HepG2 (cell line): ENCODE data around the gene GALNT18. TPM values are rescaled to one million over a fixed set of nuclear protein-coding genes. Genes with fewer than 3 reads are reported as not detected.

ENCODE experiments used
- ATAC-seq: fragments of 200-7000 bp; cut with Tn5 transposase; 3 replicates; pipeline ENCODE4 v1.9.1; 2020; ENCODE audit warnings: mild to moderate bottlenecking, moderate library complexity
- BruUV-seq: library from RNA; stranded (reverse); fragments of 400-500 nt; replicated peaks from 2 replicates; lab custom pipeline; 2021; lab: Mats Ljungman, UMichigan
- CTCF ChIA-PET: fragments of 300-600 bp; formaldehyde crosslinking; extraction: SDS; loops from one replicate; lab custom pipeline; 2021; ENCODE audit warnings: low total read pairs, inconsistent platforms, low intra/inter-chr PET ratio; lab: Yijun Ruan, JAX
- POLR2A ChIA-PET: fragments of 350-600 bp; sonication (Branson Sonifier 250); formaldehyde crosslinking; loops from one replicate; lab custom pipeline; 2020; ENCODE audit warnings: antibody characterized with exemption, inconsistent platforms; lab: Yijun Ruan, JAX
- DNase-seq: peaks from one replicate; pipeline ENCODE4 v3.0.0-alpha.2; 2015; ENCODE audit warnings: low spot score
- FAIRE-seq: peaks from 3 replicates; lab custom pipeline; 2011; peaks lifted over from hg19 to GRCh38; lab: Jason Lieb, UNC
- H2AFZ ChIP-seq: one replicate; pipeline ENCODE4 v1.6.1; 2011; ENCODE audit warnings: low read length, inconsistent platforms
- H3K27ac ChIP-seq: fragments of 300-600 bp; 3 replicates; pipeline ENCODE4 v1.8.0; 2011; ENCODE audit warnings: mixed run types, mild to moderate bottlenecking, mixed read lengths, low read length, inconsistent platforms; ENCODE audit not compliant: insufficient read depth; ENCODE audit errors: extremely low read length
- H3K27me3 ChIP-seq, 2 experiments: fragments of 200-600 bp in 1 of 2; 2 replicates in 1 of 2; 3 replicates in 1 of 2; pipeline versions ENCODE4 v1.6.0 to v1.8.0; 2011; ENCODE audit warnings: low read length in 2 of 2, mild to moderate bottlenecking in 2 of 2, moderate library complexity in 2 of 2, inconsistent platforms in 1 of 2; ENCODE audit not compliant: insufficient read depth in 2 of 2, control insufficient read depth in 1 of 2
- H3K36me3 ChIP-seq, 2 experiments: fragments of 200-600 bp in 1 of 2; replicated peaks in 1 of 2; 2 replicates in 1 of 2; 3 replicates in 1 of 2; pipeline versions ENCODE4 v1.5.1 to v1.8.0; 2011; ENCODE audit warnings: low read length in 2 of 2, inconsistent platforms in 1 of 2; ENCODE audit not compliant: insufficient read depth in 2 of 2, control insufficient read depth in 1 of 2
- H3K4me1 ChIP-seq: 2 replicates; pipeline ENCODE4 v1.5.1; 2012; ENCODE audit warnings: low read length, inconsistent platforms; ENCODE audit not compliant: insufficient read depth
- H3K4me2 ChIP-seq: 2 replicates; pipeline ENCODE4 v1.6.0; 2011; ENCODE audit warnings: low read depth, low read length, inconsistent platforms
- H3K4me3 ChIP-seq, 3 experiments: fragments of 200-600 bp in 1 of 3; sonication (generic), shearing (Covaris generic) in 1 of 3; replicated peaks in 1 of 3; 2 replicates each; pipeline ENCODE4 v1.5.1; 2011 to 2016; ENCODE audit warnings: low read length in 3 of 3, inconsistent platforms in 2 of 3, low read depth in 2 of 3, mild to moderate bottlenecking in 2 of 3, control low read depth in 1 of 3, mixed read lengths in 1 of 3; ENCODE audit not compliant: insufficient read depth in 1 of 3
- H3K79me2 ChIP-seq: one replicate; pipeline ENCODE4 v1.6.1; 2011; ENCODE audit warnings: low read length, inconsistent platforms; ENCODE audit not compliant: insufficient read depth
- H3K9ac ChIP-seq: 2 replicates; pipeline ENCODE4 v1.6.0; 2011; ENCODE audit warnings: mild to moderate bottlenecking, low read depth, low read length, inconsistent platforms; ENCODE audit not compliant: insufficient read depth
- H3K9me3 ChIP-seq: 2 replicates; pipeline ENCODE4 v1.5.1; 2012; ENCODE audit warnings: mild to moderate bottlenecking, low read length
- H4K20me1 ChIP-seq: 2 replicates; pipeline ENCODE4 v1.6.0; 2011; ENCODE audit warnings: inconsistent platforms, mild to moderate bottlenecking, low read length, moderate library complexity; ENCODE audit not compliant: insufficient read depth
- BRCA1 ChIP-seq: sonication (generic); formaldehyde crosslinking; IDR thresholded peaks from 2 replicates; pipeline ENCODE4 v1.4.0; 2020; ENCODE audit warnings: missing genetic modification reagents
- CREB1 ChIP-seq, 2 experiments: fragments of 450-650 bp in 1 of 2; IDR thresholded peaks; 2 replicates each; pipeline ENCODE4 v1.6.1; 2016 to 2017; ENCODE audit warnings: control low read depth in 1 of 2, mild to moderate bottlenecking in 1 of 2, missing compliant biosample characterization in 1 of 2, missing genetic modification characterization in 1 of 2
- DNMT1 ChIP-seq: sonication (generic); formaldehyde crosslinking; IDR thresholded peaks from 2 replicates; pipeline ENCODE4 v1.5.1; 2020; ENCODE audit warnings: mild to moderate bottlenecking, missing genetic modification reagents
- NFIB ChIP-seq: sonication (generic); formaldehyde crosslinking; IDR thresholded peaks from 2 replicates; pipeline ENCODE4 v1.9.0; 2021; ENCODE audit warnings: missing genetic modification reagents, mild to moderate bottlenecking, borderline replicate concordance
- NFYC ChIP-seq: IDR thresholded peaks from 2 replicates; pipeline ENCODE4 v1.6.1; 2016; ENCODE audit warnings: missing genetic modification reagents, missing compliant biosample characterization
- RFXAP ChIP-seq: sonication (generic); formaldehyde crosslinking; IDR thresholded peaks from 2 replicates; pipeline ENCODE4 v1.4.0; 2020; ENCODE audit warnings: missing genetic modification reagents, borderline replicate concordance
- YY1 ChIP-seq: IDR thresholded peaks from 2 replicates; pipeline ENCODE4 v1.6.1; 2011; ENCODE audit warnings: low read length, low read depth, moderate library complexity, mild to moderate bottlenecking; ENCODE audit not compliant: insufficient read depth, insufficient replicate concordance
- ZBTB14 ChIP-seq: sonication (generic); formaldehyde crosslinking; IDR thresholded peaks from 2 replicates; pipeline ENCODE4 v1.4.0; 2020; ENCODE audit warnings: missing genetic modification reagents
- ZMAT5 ChIP-seq: sonication (generic); formaldehyde crosslinking; IDR thresholded peaks from 2 replicates; pipeline ENCODE4 v1.5.0; 2020; ENCODE audit warnings: mild to moderate bottlenecking, low read depth, missing genetic modification reagents, borderline replicate concordance
- ZNF138 ChIP-seq: sonication (generic); formaldehyde crosslinking; IDR thresholded peaks from 2 replicates; pipeline ENCODE4 v1.5.0; 2020; ENCODE audit warnings: mild to moderate bottlenecking, low read depth, missing genetic modification reagents
- ZNF143 ChIP-seq: sonication (generic); formaldehyde crosslinking; IDR thresholded peaks from 2 replicates; pipeline ENCODE4 v1.4.0; 2020; ENCODE audit warnings: missing genetic modification reagents
- ZNF180 ChIP-seq: sonication (generic); formaldehyde crosslinking; IDR thresholded peaks from 2 replicates; pipeline ENCODE4 v1.4.0; 2020; ENCODE audit warnings: low read depth, missing genetic modification reagents, borderline replicate concordance
- ZNF382 ChIP-seq: sonication (generic); formaldehyde crosslinking; IDR thresholded peaks from 2 replicates; pipeline ENCODE4 v1.5.0; 2020; ENCODE audit warnings: missing genetic modification reagents, mild to moderate bottlenecking, borderline replicate concordance
- ZNF512 ChIP-seq: sonication (generic); formaldehyde crosslinking; IDR thresholded peaks from 2 replicates; pipeline ENCODE4 v1.4.0; 2020; ENCODE audit warnings: mild to moderate bottlenecking, missing genetic modification reagents
- ZNF530 ChIP-seq: sonication (generic); formaldehyde crosslinking; IDR thresholded peaks from 2 replicates; pipeline ENCODE4 v1.5.0; 2020; ENCODE audit warnings: low read depth, mild to moderate bottlenecking, missing genetic modification reagents
- ZNF776 ChIP-seq: sonication (generic); formaldehyde crosslinking; IDR thresholded peaks from 2 replicates; pipeline ENCODE4 v1.4.0; 2020; ENCODE audit warnings: mild to moderate bottlenecking, missing genetic modification reagents
- WGBS: methylation state at CpG from one replicate; pipeline ENCODE4 v1.1.6; 2017; ENCODE audit warnings: low lambda C conversion rate; 5-methylcytosine and 5-hydroxymethylcytosine counted together
- in situ Hi-C: cut with HindIII; loops from 2 replicates; pipeline ENCODE4 v1.10.0; 2017; ENCODE audit warnings: low pct_unique_long_range_greater_than_20kb; ENCODE audit not compliant: extremely low pct_ligation_motif_present
- intact Hi-C: fragments of 100-400 bp; cut with micrococcal nuclease; formaldehyde crosslinking; loops from one replicate; pipeline ENCODE4 v1.10.0; 2022; ENCODE audit not compliant: unreplicated experiment
- polyA plus RNA-seq, 8 experiments: library from polyadenylated mRNA; depleted of rRNA in 3 of 8; stranded (reverse) in 7 of 8; unstranded in 1 of 8; fragments of >200 nt; fragmentation: Illumina TruSeq in 4 of 8; extraction: Trizol in 4 of 8; gene quantifications; 2 replicates each; pipeline versions ENCODE4 v1.2.1 to v1.2.3, GENCODE V29; 2011 to 2016; ENCODE audit warnings: low read depth in 4 of 8, missing spikeins in 1 of 8, mixed read lengths in 1 of 8; ENCODE audit not compliant: insufficient read depth in 1 of 8
- total RNA-seq, 5 experiments: library from RNA; depleted of rRNA; stranded (reverse); fragments of >200 nt; fragmentation: Illumina TruSeq; extraction: Trizol; gene quantifications; 2 replicates each; pipeline ENCODE4 v1.2.3, GENCODE V29; 2016; ENCODE audit warnings: low read depth in 1 of 5

The GALNT18 gene
- total and polyA plus RNA-seq, 2 of the 13 experiments (the other 11 are each of a cell fraction or from before 2014, with no cell fraction given) = 0.11 TPM; not detected in 1

GRCh38 chr11:11301212-11301611 lies 320.6 kb downstream of the GALNT18 start:
- Histone ChIP-seq H2AFZ (no peak overlapping the region), H3K9me3 (no peaks in the 10 kb centered on the region), H3K36me3 (no peaks in the 10 kb centered on the region), H4K20me1 (no peaks in the 10 kb centered on the region), H3K9ac (no peak overlapping the region), H3K4me2 (no peak overlapping the region), H3K27me3 (peaks cover 0 to 12% of the 10 kb centered on the region in 2 experiments; a peak in 3 of 5 replicates), H3K27ac (no peak overlapping the region), H3K4me3 (no peak overlapping the region), H3K79me2 (no peaks in the 10 kb centered on the region), H3K4me1 (no peaks in the 10 kb centered on the region)
- intact Hi-C loops = no loop called here
- DNase-seq (no peak), FAIRE-seq (no peak), ATAC-seq (no peak)
- ChIA-PET CTCF (no interaction called here), POLR2A (no interaction called here)
- in situ Hi-C loops = no loop called here
- TF ChIP-seq CREB1 (IDR thresholded peaks at IDR 0.05) (0 out of 2 replicates have a peak, but pooled peaks have one; percentile 10), CREB1 (CRISPR knock-in tag; IDR thresholded peaks at IDR 0.05) (no peak), ZNF530 (no peak), ZNF180 (no peak), ZMAT5 (CRISPR knock-in tag) (no peak), RFXAP (CRISPR knock-in tag) (no peak)
- WGBS = 0% methylated on average over 6 of the region's 6 CpGs
- BruUV-seq = no TSS peak

- Histone ChIP-seq H3K9me3 (no peaks in the 10 kb centered on the region), H3K36me3 (no peaks in the 10 kb centered on the region), H3K4me2 (no peak overlapping the region), H2AFZ (no peak overlapping the region), H3K27me3 (peaks cover 0 to 15% of the 10 kb centered on the region in 2 experiments; a peak in 3 of 5 replicates), H3K79me2 (no peaks in the 10 kb centered on the region), H3K4me3 (no peak overlapping the region), H3K4me1 (no peaks in the 10 kb centered on the region), H3K9ac (no peak overlapping the region), H3K27ac (no peak overlapping the region), H4K20me1 (no peaks in the 10 kb centered on the region)
- intact Hi-C loops (no loop called here), in situ Hi-C loops (no loop called here)
- FAIRE-seq (no peak), DNase-seq (no peak), ATAC-seq (no peak)
- BruUV-seq = no TSS peak
- 95% methylated on average over 2 of the region's 6 CpGs for WGBS
- ChIA-PET POLR2A (no interaction called here), CTCF (no interaction called here)
- TF ChIP-seq ZBTB14 = no peak
- TF ChIP-seq ZNF776 (CRISPR knock-in tag) = no peak
- no peak for TF ChIP-seq NFYC (CRISPR knock-in tag)
- TF ChIP-seq ZNF512 (CRISPR knock-in tag) = no peak
- TF ChIP-seq ZNF382 = no peak
- TF ChIP-seq ZNF143 (CRISPR knock-in tag) = no peak
- no peak for TF ChIP-seq ZNF138 (CRISPR knock-in tag)
- TF ChIP-seq BRCA1 (CRISPR knock-in tag) = no peak
- TF ChIP-seq DNMT1 = no peak
- TF ChIP-seq NFIB (CRISPR knock-in tag) = no peak
- TF ChIP-seq YY1 = no peak
Measured at GRCh38 chr11:11297578-11297977, 324.2 kb downstream of the GALNT18 start.
